ENCODE data around the gene RBM18.

- TF ChIP-seq CREB1 (CRISPR knock-in tag; IDR thresholded peaks at IDR 0.05; ENCODE audit: low read depth) (no peak), CTCF (conservative IDR thresholded peaks at IDR 0.05; ENCODE audit: low read depth in 2 of 2) (no peak), EZH2 (IDR thresholded peaks at IDR 0.05; ENCODE audit: low read depth, unreplicated experiment) (no peak), ETS1 (IDR thresholded peaks at IDR 0.05) (no peak), REST (IDR thresholded peaks at IDR 0.05; ENCODE audit: unreplicated experiment) (no peak), EZH2phosphoT487 (IDR thresholded peaks at IDR 0.05; ENCODE audit: unreplicated experiment) (no peak), POLR2AphosphoS5 (IDR thresholded peaks at IDR 0.05; ENCODE audit: low read depth) (no peak), ZNF331 (CRISPR knock-in tag; IDR thresholded peaks at IDR 0.05; ENCODE audit: low read depth) (no peak), JUNB (IDR thresholded peaks at IDR 0.05; ENCODE audit: unreplicated experiment) (no peak)
Measured at GRCh38 chr9:122229485-122229837, 35.2 kb downstream of the RBM18 start.

All from GM23338 (cell line).